SK-N-MC (cell line): Measurements from ENCODE around the gene TSR3.

ENCODE experiments used
- EZH2 ChIP-seq: fragments of 200-600 bp; sonication (generic); IDR thresholded peaks from one replicate; pipeline ENCODE4 v1.6.1; 2017; ENCODE audit warnings: antibody characterized with exemption
- FOXP2 ChIP-seq: optimal IDR thresholded peaks from 2 replicates; pipeline ENCODE3; 2011; ENCODE audit warnings: mild to moderate bottlenecking, moderate library complexity; ENCODE audit not compliant: insufficient read depth; ENCODE audit errors: extremely low read length, control extremely low read depth
- POLR2AphosphoS5 ChIP-seq: IDR thresholded peaks from 2 replicates; pipeline ENCODE4 v1.6.1; 2012; ENCODE audit warnings: mild to moderate bottlenecking, low read depth, low read length, borderline replicate concordance

DNA sequence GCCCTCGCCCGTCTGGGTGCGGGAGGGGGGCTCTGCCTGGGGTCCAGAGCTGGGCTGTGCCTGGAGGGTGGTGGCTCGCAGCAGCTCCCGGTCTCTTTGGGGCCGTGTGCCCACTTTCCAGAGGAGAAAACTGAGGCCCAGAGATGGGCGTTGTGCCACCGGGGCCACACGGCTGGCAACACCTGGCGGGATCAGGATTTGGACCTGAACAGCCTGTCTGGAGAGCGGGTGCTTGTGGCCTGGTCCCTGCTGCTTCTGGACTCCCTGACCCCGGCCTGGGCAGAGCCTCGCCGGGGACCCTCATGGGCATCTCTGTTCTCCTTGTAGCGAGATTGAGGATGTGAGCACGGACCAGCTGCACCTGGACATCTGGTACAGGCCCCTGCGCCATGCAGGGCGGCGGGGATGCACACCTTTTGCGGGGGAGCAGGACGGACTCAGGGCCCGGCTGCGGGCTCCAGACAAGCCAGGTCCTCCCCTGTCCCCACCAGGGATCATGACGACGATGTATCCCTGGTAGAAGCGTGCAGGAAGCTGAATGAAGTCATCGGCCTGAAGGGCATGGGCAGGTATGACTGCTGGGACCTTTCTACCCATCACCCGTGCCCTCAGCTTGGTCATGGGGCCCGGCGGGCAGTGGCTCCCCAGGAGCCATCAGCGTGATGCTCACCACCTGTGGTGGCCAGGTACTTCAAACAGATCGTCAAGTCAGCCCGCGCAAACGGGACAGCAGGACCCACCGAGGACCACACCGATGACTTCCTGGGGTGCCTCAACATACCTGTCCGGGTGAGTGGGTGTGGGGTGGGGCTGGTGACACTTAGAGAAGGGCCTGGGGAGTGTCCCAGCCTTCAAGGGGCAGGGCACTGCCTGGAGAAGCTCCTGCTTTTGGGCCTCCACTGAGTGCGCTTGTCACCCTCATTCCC lies 9.9 kb downstream of the TSR3 start:
- TF ChIP-seq EZH2, result no peak
- no peak for TF ChIP-seq POLR2AphosphoS5
- TF ChIP-seq FOXP2, result no peak
